NCI-H2196 treated with DMSO at 0.1 percent for 48 hours (cell line): ENCODE results near the gene ABCA2.
"Not testable (repeated sequence)": the region's sequence is repeated elsewhere in the genome, so short reads cannot be mapped to it uniquely, and the experiment has no call there.

Experiments used
- DNase-seq: peaks from one replicate; lab custom pipeline; 2025; ENCODE audit not compliant: unreplicated experiment; lab: John Stamatoyannopoulos, UW

The ABCA2 gene

GRCh38 chr9:137016436-137016835 lies 11.6 kb downstream of the ABCA2 start:
- DNase-seq = no peak

GRCh38 chr9:137015976-137016375 lies 12.1 kb downstream of the ABCA2 start:
- DNase-seq = no peak

- DNase-seq = no peak
Observed at GRCh38 chr9:137015540-137015930, 12.5 kb downstream of the ABCA2 start.

GRCh38 chr9:137014776-137015539 lies 13.1 kb downstream of the ABCA2 start:
- DNase-seq = no peak

GRCh38 chr9:137014166-137014565 lies 13.9 kb downstream of the ABCA2 start:
- no peak for DNase-seq

- DNase-seq = no peak
Observed at GRCh38 chr9:137013571-137013940, 14.5 kb downstream of the ABCA2 start.

- no peak for DNase-seq
Observed at GRCh38 chr9:137012694-137013570, 15.1 kb downstream of the ABCA2 start.

- no peak for DNase-seq
Observed at GRCh38 chr9:137011907-137012675, 15.9 kb downstream of the ABCA2 start.

GRCh38 chr9:137011156-137011555 lies 16.9 kb downstream of the ABCA2 start:
- DNase-seq = no peak

- no peak for DNase-seq
Observed at GRCh38 chr9:137009938-137010732, 17.9 kb downstream of the ABCA2 start.

- DNase-seq = no peak
Observed at GRCh38 chr9:137009217-137009616, 18.8 kb downstream of the ABCA2 start.

GRCh38 chr9:137008312-137008711 lies 19.7 kb downstream of the ABCA2 start:
- DNase-seq = no peak

- no peak for DNase-seq
Observed at GRCh38 chr9:137007816-137008270, 20.2 kb downstream of the ABCA2 start.

- peak; percentile 30 for DNase-seq
Observed at GRCh38 chr9:137007108-137007815, 20.8 kb downstream of the ABCA2 start.

GRCh38 chr9:137006116-137007003 lies 21.7 kb downstream of the ABCA2 start:
- DNase-seq = no peak

- DNase-seq = not testable (repeated sequence)
Observed at GRCh38 chr9:137004285-137004684, 23.8 kb downstream of the ABCA2 start.

- no peak for DNase-seq
Observed at GRCh38 chr9:137002646-137003041, 25.4 kb downstream of the ABCA2 start.

GRCh38 chr9:137001857-137002645 lies 26.0 kb downstream of the ABCA2 start:
- no peak for DNase-seq
